Measurements from ENCODE around the gene GALNT2. TPM values are rescaled to one million over a fixed set of nuclear protein-coding genes. Genes with fewer than 3 reads are reported as not detected.
A peak's percentile ranks its signal among the peaks of the same experiment; 100 is the strongest.

The GALNT2 gene
- total and polyA plus RNA-seq, 2 donors from 2014 or later = 20.2 to 59.2 TPM

GRCh38 chr1:230215529-230215928 is 148.5 kb downstream of the GALNT2 start:
- Histone ChIP-seq H3K36me3 (ENCODE audit: control insufficient read depth in 2 of 3, insufficient read depth in 3 of 3, low read length in 3 of 3) (no peaks in the 10 kb centered on the region), H3K27ac (ENCODE audit: low read depth in 2 of 2, low read length in 2 of 2) (no peak overlapping the region), H3K4me3 (ENCODE audit: low read length in 3 of 3) (no peak overlapping the region), H3K27me3 (ENCODE audit: control insufficient read depth, insufficient read depth, low read length) (no peaks in the 10 kb centered on the region), H3K9ac (ENCODE audit: low read length in 3 of 3) (no peak overlapping the region), H3K9me3 (ENCODE audit: control insufficient read depth in 2 of 3, insufficient read depth in 1 of 3, low read length in 3 of 3) (no peaks in the 10 kb centered on the region), H3K4me1 (ENCODE audit: control insufficient read depth in 2 of 3, insufficient read depth in 2 of 3, low read depth in 1 of 3, low read length in 3 of 3) (peaks cover 0 to 9% (median 0%) of the 10 kb centered on the region in 3 donors)
- TF ChIP-seq CTCF (IDR thresholded peaks at IDR 0.05; ENCODE audit: borderline replicate concordance, extremely low read depth, insufficient read depth) = no peak
- DNase-seq (peak in 2 of 5 donors; percentile 16 to 65), FAIRE-seq (no peak)
- intact Hi-C loops (cut with DNase I) = no loop called here

- Histone ChIP-seq H3K4me1 (ENCODE audit: control insufficient read depth in 2 of 3, insufficient read depth in 2 of 3, low read depth in 1 of 3, low read length in 3 of 3) (peaks cover 0 to 9% (median 0%) of the 10 kb centered on the region in 3 donors), H3K27me3 (ENCODE audit: control insufficient read depth, insufficient read depth, low read length) (no peaks in the 10 kb centered on the region), H3K9me3 (ENCODE audit: control insufficient read depth in 2 of 3, insufficient read depth in 1 of 3, low read length in 3 of 3) (no peaks in the 10 kb centered on the region), H3K27ac (ENCODE audit: low read depth in 2 of 2, low read length in 2 of 2) (no peak overlapping the region), H3K9ac (ENCODE audit: low read length in 3 of 3) (no peak overlapping the region), H3K36me3 (ENCODE audit: control insufficient read depth in 2 of 3, insufficient read depth in 3 of 3, low read length in 3 of 3) (no peaks in the 10 kb centered on the region), H3K4me3 (ENCODE audit: low read length in 3 of 3) (no peak overlapping the region)
- TF ChIP-seq CTCF (IDR thresholded peaks at IDR 0.05; ENCODE audit: borderline replicate concordance, extremely low read depth, insufficient read depth) = no peak
- DNase-seq (no peak), FAIRE-seq (no peak)
- intact Hi-C loops (cut with DNase I) = no loop called here
Observed at GRCh38 chr1:230216896-230217295, 149.9 kb downstream of the GALNT2 start.

GRCh38 chr1:230218667-230219066 is 151.6 kb downstream of the GALNT2 start:
- Histone ChIP-seq H3K27ac (ENCODE audit: low read depth in 2 of 2, low read length in 2 of 2) (no peak overlapping the region), H3K9ac (ENCODE audit: low read length in 3 of 3) (no peak overlapping the region), H3K36me3 (ENCODE audit: control insufficient read depth in 2 of 3, insufficient read depth in 3 of 3, low read length in 3 of 3) (no peaks in the 10 kb centered on the region), H3K4me3 (ENCODE audit: low read length in 3 of 3) (no peak overlapping the region), H3K9me3 (ENCODE audit: control insufficient read depth in 2 of 3, insufficient read depth in 1 of 3, low read length in 3 of 3) (no peaks in the 10 kb centered on the region), H3K4me1 (ENCODE audit: control insufficient read depth in 2 of 3, insufficient read depth in 2 of 3, low read depth in 1 of 3, low read length in 3 of 3) (peaks cover 0 to 9% (median 0%) of the 10 kb centered on the region in 3 donors), H3K27me3 (ENCODE audit: control insufficient read depth, insufficient read depth, low read length) (no peaks in the 10 kb centered on the region)
- FAIRE-seq (no peak), DNase-seq (no peak)
- intact Hi-C loops (cut with DNase I) = no loop called here
- TF ChIP-seq CTCF (IDR thresholded peaks at IDR 0.05; ENCODE audit: borderline replicate concordance, extremely low read depth, insufficient read depth) = no peak

Measured in kidney (tissue), 14 donors.